LNCaP clone FGC (cell line): ENCODE data around the gene BCKDHA.
"Not testable (repeated sequence)": the region's sequence is repeated elsewhere in the genome, so short reads cannot be mapped to it uniquely, and the experiment has no call there.

Experiments
- DNase-seq: peaks from one replicate; pipeline ENCODE4 v3.0.0-alpha.2; 2011; ENCODE audit warnings: low read depth
- H3K4me3 ChIP-seq: 2 replicates; pipeline ENCODE4 v1.5.1; 2011; ENCODE audit warnings: mild to moderate bottlenecking, low read depth, low read length, control low read depth
- TF ChIP-seq, protein P1 (sequence below): IDR thresholded peaks from 2 replicates; pipeline ENCODE4 v1.5.1; 2012; ENCODE audit warnings: mild to moderate bottlenecking; ENCODE audit not compliant: control insufficient read depth, insufficient read depth; ENCODE audit errors: extremely low read depth

The BCKDHA gene

DNA sequence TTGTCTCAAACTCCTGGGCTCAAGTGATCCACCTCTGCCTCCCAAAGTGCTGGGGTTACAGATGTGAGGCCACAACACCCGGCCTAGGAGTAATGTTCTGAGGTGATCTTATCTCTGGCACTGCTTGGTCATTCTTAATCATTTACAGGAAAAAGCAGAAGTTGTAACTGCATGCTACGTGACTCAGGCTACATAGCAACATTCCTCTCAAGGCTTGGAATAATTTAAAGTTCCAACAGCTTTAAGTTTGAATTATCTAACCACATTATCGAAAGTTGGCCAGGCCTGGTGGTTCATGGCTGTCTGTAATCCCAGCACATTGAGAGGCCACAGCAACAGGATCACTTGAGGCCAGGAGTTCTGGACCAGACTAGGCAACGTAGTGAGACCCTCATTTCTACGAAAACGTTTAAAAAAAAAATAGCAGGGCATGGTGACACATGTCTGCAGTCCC is 29.7 kb upstream of the BCKDHA start:
- no peak overlapping the region for H3K4me3 ChIP-seq
- TF ChIP-seq, protein P1, sequence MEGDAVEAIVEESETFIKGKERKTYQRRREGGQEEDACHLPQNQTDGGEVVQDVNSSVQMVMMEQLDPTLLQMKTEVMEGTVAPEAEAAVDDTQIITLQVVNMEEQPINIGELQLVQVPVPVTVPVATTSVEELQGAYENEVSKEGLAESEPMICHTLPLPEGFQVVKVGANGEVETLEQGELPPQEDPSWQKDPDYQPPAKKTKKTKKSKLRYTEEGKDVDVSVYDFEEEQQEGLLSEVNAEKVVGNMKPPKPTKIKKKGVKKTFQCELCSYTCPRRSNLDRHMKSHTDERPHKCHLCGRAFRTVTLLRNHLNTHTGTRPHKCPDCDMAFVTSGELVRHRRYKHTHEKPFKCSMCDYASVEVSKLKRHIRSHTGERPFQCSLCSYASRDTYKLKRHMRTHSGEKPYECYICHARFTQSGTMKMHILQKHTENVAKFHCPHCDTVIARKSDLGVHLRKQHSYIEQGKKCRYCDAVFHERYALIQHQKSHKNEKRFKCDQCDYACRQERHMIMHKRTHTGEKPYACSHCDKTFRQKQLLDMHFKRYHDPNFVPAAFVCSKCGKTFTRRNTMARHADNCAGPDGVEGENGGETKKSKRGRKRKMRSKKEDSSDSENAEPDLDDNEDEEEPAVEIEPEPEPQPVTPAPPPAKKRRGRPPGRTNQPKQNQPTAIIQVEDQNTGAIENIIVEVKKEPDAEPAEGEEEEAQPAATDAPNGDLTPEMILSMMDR = no peak
- no peak for DNase-seq

DNA sequence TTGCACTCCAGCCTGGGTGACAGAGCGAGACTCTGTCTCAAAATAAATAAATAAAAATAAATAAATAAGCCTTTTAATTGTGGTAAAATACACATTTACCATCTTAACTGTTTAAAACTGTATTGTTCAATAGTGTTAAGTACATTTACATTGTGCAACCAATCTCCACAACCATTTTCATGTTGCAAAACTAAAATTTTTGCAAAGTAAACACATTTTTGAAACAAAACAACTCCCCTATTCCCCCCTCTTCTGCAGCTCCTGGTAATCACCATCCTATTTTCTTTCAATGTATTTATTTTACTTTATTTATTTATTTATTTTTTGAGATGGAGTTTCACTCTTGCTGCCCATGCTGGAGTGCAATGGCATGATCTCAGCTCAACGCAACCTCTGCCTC is 27.8 kb upstream of the BCKDHA start:
- no peak for DNase-seq
- TF ChIP-seq, protein P1 = no peak

DNA sequence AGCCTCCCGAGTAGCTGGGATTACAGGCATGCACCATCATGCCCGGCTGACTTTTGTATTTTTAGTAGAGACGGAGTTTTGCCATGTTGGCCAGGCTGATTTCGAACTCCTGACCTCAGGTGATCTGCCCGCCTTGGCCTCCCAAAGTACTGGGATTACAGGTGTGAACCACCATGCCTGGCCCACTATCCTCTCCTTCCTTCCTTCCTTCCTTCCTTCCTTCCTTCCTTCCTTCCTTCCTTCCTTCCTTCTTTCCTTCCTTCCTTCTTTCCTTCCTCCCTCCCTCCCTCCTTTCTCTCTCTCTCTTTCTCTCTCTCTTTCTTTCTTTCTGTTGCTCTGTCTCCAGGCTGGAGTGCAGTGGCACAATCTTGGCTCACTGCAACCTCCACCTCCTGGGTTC is 26.5 kb upstream of the BCKDHA start:
- not testable (repeated sequence) for H3K4me3 ChIP-seq, DNase-seq

More for the DNA sequence above, 27.8 kb upstream of the BCKDHA start:
- H3K4me3 ChIP-seq = no peak overlapping the region

DNA sequence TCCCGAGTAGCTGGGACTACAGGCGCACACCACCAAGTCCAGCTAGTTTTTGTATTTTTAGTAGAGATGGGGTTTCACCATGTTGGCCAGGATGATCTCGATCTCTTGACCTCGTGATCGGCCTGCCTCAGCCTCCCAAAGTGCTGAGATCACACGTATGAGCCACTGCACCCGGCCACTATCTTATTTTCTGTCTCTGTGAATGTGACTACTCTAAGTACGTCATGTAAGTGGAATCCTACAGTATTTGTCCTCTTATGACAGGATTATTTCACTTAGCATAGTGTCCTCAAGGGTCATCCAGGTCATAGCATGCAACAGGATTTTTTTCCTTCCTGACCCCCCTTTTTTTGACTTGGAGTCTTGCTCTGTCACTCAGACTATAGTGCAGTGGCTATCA is 26.1 kb upstream of the BCKDHA start:
- TF ChIP-seq, protein P1 = no peak
- no peak for DNase-seq
- no peak overlapping the region for H3K4me3 ChIP-seq

DNA sequence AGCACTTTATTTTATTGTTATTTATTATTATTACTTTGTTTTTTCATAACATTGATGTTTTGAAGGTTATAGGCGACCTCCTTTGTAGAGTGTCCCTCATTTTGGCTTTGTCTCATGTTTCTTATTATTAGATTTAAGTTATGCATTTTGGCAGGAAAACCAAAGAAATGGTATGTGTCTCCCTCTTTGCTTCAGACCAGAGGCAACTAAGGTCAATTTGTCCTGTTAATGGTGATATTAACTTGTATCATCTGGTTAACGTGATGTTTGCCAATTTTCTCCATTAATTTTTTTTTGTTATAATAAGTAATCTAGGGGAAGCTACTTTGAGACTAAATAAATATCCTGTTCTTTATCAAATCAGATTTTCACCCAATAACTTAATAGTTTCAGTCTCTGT is 25.1 kb upstream of the BCKDHA start:
- no peak for DNase-seq
- TF ChIP-seq, protein P1 = no peak
- H3K4me3 ChIP-seq = no peak overlapping the region

DNA sequence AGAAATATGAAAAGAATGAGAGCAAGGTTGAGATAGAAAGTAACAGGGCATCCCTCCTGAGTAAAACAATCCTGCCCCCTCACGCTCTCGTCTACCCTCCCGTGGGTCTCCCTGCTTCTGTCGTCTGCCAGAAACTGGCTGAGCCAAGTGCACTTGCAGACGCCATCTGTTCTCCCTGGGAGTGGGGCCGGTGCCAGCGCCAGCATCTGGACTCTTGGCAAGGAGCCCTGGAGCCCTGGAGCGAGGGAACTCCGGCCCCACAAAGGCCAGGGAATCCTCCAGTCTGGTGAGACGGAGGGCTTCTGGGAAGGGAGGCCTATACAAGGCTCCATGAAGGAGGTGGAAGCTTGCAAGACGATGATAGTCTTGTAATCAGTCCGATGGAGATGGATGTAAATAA is 23.6 kb upstream of the BCKDHA start:
- TF ChIP-seq, protein P1 = no peak
- DNase-seq = no peak
- H3K4me3 ChIP-seq = no peak overlapping the region

DNA sequence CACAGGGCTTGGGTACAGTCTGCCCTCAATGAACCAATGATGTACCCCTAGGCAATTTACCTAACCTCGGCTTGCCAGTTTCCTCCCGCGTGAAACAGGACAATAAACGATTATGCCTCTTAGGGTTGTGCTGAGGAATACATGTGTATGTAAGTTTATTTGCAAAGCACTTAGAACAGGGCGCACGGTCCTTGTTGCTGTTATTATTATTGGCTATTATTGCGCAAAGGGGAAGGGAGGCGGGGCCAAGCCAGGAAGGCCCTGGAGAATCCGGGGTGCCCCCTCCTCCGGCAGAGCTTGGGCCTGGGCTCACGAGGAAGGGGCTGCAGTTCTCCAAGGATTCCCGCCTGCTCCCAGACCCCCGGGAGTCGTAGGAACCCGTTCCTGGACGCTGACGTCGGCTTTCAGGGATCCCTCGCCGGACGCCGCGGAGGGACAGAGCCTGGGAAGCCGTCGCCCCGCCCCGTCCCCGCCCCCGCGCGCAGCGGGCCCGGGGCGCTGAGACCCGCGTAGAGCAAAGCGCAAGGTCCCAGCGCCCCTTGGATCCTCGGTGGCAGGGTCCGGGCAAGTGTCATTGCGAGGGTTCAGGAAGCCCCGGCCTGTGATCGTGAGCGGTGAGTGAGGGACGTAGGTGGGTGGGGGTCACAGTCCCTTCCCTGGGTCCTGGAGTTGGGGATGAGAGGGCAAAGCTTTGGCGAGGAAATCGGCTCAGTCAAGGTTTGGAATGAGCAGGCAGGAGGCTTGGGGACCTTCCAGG is 21.2 kb upstream of the BCKDHA start, which contains the start of gene TMEM91:
Gene TMEM91, plus strand, starts transcription at position 293 of the 757 bp plus-strand sequence. CDS start 1,777 bp downstream, outside the sequence.
- DNase-seq = no peak
- no peak within 1 kb of the TSS for H3K4me3 ChIP-seq
- TF ChIP-seq, protein P1 = no peak
